Neural crest cell (in vitro differentiated cells): Measurements from ENCODE around the gene HSD17B3. TPM values are rescaled to one million over a fixed set of nuclear protein-coding genes. Genes with fewer than 3 reads are reported as not detected.

Experiments used
- DNase-seq: peaks from one replicate; pipeline ENCODE4 v3.0.0; 2021; ENCODE audit warnings: low read depth, mixed read lengths, low spot score
- H3K27ac Mint-ChIP-seq: one replicate; pipeline ENCODE4 v1.8.0; 2021; ENCODE audit warnings: mild to moderate bottlenecking, mixed read lengths; ENCODE audit not compliant: unreplicated experiment
- H3K27me3 Mint-ChIP-seq: 2 replicates; pipeline ENCODE4 v1.8.0; 2021; ENCODE audit warnings: low read depth, mild to moderate bottlenecking, mixed read lengths
- H3K36me3 Mint-ChIP-seq: 2 replicates; pipeline ENCODE4 v1.8.0; 2021; ENCODE audit warnings: low read depth, mild to moderate bottlenecking, mixed read lengths
- H3K4me1 Mint-ChIP-seq: 2 replicates; pipeline ENCODE4 v1.8.0; 2021; ENCODE audit warnings: mixed read lengths
- H3K4me3 Mint-ChIP-seq: one replicate; pipeline ENCODE4 v1.8.0; 2021; ENCODE audit warnings: mild to moderate bottlenecking, mixed read lengths
- H3K9me3 Mint-ChIP-seq: 2 replicates; pipeline ENCODE4 v1.8.0; 2021; ENCODE audit warnings: mixed read lengths
- CTCF ChIP-seq: fragments of 200-600 bp; sonication (generic); conservative IDR thresholded peaks from 2 replicates; pipeline ENCODE4 v1.5.0; 2021; ENCODE audit warnings: antibody characterized with exemption, mild to moderate bottlenecking
- total RNA-seq: library from RNA; stranded (reverse); gene quantifications from 2 replicates; pipeline ENCODE4 v1.2.1, GENCODE V29; 2021

Gene HSD17B3
- total RNA-seq, 1 donor from 2014 or later: not detected

GRCh38 chr9:96281641-96282040 is 20.3 kb downstream of the HSD17B3 start:
- TF ChIP-seq CTCF: no peak
- Mint-ChIP-seq H3K4me1 (no peaks in the 10 kb centered on the region), H3K27ac (no peak overlapping the region), H3K4me3 (no peak overlapping the region), H3K36me3 (peaks cover 11% of the 10 kb centered on the region), H3K9me3 (peaks cover 14% of the 10 kb centered on the region), H3K27me3 (no peaks in the 10 kb centered on the region)
- no peak for DNase-seq

GRCh38 chr9:96279932-96280331 is 22.0 kb downstream of the HSD17B3 start:
- Mint-ChIP-seq H3K4me1 (no peaks in the 10 kb centered on the region), H3K9me3 (peaks cover 18% of the 10 kb centered on the region), H3K27me3 (no peaks in the 10 kb centered on the region), H3K4me3 (no peak overlapping the region), H3K27ac (no peak overlapping the region), H3K36me3 (peaks cover 12% of the 10 kb centered on the region)
- TF ChIP-seq CTCF: no peak
- DNase-seq: no peak

- no peak overlapping the region for H3K4me3 Mint-ChIP-seq
- peaks cover 19% of the 10 kb centered on the region for H3K36me3 Mint-ChIP-seq
- TF ChIP-seq CTCF: no peak
- H3K27me3 Mint-ChIP-seq: no peaks in the 10 kb centered on the region
- no peak for DNase-seq
- no peak overlapping the region for H3K27ac Mint-ChIP-seq
- H3K9me3 Mint-ChIP-seq: peaks cover 25% of the 10 kb centered on the region
- H3K4me1 Mint-ChIP-seq: no peaks in the 10 kb centered on the region
Measured at GRCh38 chr9:96274939-96275338, 27.0 kb downstream of the HSD17B3 start.

- Mint-ChIP-seq H3K4me3 (no peak overlapping the region), H3K36me3 (peaks cover 12% of the 10 kb centered on the region), H3K9me3 (peaks cover 11% of the 10 kb centered on the region), H3K4me1 (no peaks in the 10 kb centered on the region), H3K27me3 (no peaks in the 10 kb centered on the region), H3K27ac (no peak overlapping the region)
- TF ChIP-seq CTCF: no peak
- no peak for DNase-seq
Measured at GRCh38 chr9:96270236-96270744, 31.7 kb downstream of the HSD17B3 start.

- TF ChIP-seq CTCF: no peak
- Mint-ChIP-seq H3K4me3 (no peak overlapping the region), H3K27me3 (no peaks in the 10 kb centered on the region), H3K9me3 (no peaks in the 10 kb centered on the region), H3K4me1 (peaks cover 10% of the 10 kb centered on the region), H3K36me3 (no peaks in the 10 kb centered on the region), H3K27ac (no peak overlapping the region)
- no peak for DNase-seq
Measured at GRCh38 chr9:96258967-96259366, 43.0 kb downstream of the HSD17B3 start.

- no peak for TF ChIP-seq CTCF
- DNase-seq: no peak
- Mint-ChIP-seq H3K27ac (no peak overlapping the region), H3K4me1 (peaks cover 23% of the 10 kb centered on the region), H3K36me3 (no peaks in the 10 kb centered on the region), H3K9me3 (no peaks in the 10 kb centered on the region), H3K4me3 (no peak overlapping the region), H3K27me3 (no peaks in the 10 kb centered on the region)
Measured at GRCh38 chr9:96256800-96257199, 45.2 kb downstream of the HSD17B3 start.
